ENCODE results near the gene MRPS9.
A peak's percentile ranks its signal among the peaks of the same experiment; 100 is the strongest.

MRPS9 gene

DNA sequence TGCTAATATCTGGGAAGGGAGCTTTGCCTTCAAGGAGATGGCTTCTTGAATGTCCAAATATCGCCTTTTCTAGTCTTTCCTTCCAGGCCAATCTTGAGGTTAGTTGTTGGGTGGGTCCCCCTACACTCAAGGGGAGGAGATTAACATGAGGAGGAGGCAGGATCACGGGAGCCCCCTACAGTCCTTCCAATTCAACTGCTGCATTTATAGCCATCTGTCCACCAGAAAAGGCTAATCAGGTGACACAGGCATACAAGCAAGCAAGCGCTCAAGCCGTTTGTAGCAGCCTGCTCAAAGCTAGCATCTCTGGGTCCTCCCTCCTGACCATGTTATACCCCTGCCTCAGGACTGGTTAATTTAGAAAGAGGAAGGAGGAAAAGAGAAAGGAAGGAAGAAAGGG lies 87.6 kb downstream of the MRPS9 start:
- no peak for DNase-seq (ENCODE audit: low spot score)

- DNase-seq (ENCODE audit: low spot score) = no peak
Measured at GRCh38 chr2:105125920-105126319, 88.1 kb downstream of the MRPS9 start.

GRCh38 chr2:105126336-105126735 lies 88.5 kb downstream of the MRPS9 start:
- no peak for DNase-seq (ENCODE audit: low spot score)

DNA sequence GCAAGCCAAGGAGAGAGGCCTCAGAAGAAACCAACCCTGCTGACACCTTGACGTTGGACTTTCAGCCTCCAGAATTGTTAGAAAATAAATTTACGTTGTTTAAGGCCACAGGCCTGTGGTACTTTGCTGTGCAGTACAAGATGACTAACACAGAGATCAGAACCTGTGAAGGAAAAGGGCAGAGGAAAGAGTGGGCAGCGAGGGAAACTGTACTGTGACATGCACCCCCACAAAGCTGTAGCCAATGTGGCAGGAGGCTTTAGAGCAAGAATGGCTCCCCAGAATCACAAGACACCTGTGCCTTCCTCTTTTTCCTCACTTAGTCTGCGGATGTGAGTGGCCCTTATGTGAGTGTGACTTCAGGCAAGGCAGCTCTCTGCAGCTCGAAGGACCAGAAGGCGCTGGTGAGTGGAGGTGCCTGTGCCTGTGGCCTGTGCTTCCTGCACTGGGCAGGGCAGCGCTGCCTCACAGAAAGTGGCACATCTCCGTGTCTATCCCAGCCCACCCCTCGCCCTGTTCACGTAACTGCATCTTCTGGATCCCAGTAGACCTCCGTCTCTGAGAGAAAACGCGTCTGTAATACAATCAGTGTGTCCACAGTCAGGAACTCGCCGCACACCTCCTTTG lies 89.5 kb downstream of the MRPS9 start:
- no peak for DNase-seq (ENCODE audit: low spot score)

DNA sequence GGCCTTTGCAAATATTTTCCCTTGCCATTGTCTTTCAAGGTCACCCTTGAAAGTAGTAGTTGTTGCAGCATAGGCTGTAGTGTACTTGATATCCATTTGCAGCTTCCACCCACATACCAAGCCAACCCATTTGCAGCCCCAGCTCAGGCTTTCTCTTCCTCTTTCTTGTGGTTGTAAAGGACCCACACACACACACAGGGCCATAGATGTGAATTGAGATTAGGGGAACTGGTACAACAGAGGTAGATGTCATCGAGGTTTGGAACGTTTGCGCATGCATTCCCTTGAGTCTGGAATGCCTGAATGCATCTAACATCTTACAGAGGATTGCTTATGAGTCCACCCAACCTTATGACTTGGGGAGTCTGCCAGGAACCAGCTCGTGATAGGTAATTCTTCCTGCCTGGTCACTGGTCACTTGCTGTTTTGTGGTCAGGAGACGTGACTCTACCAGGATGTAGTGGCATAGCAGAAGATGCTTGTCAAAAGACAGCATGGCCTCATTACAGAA lies 91.9 kb downstream of the MRPS9 start:
- no peak for DNase-seq (ENCODE audit: low spot score)

- DNase-seq (ENCODE audit: low spot score) = no peak
Measured at GRCh38 chr2:105130546-105130945, 92.7 kb downstream of the MRPS9 start.

DNA sequence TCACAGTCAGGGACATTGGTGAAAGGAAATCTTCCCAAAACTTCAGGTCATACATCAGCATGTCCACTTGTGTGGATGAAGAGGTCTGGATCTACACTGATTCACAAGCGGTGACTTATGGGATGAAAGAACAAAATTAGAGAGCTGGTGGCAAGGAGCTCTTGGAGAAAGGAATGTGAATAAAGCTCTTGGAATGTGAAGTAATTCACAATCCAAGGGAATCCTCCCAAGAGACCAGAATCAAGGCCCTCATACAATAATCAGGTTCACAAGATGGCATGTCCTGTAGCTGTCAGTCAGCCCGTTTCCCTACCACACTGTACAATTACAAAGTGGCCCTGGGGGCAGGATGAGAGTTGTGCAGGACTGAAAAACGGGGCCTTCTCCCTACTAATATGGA lies 96.2 kb downstream of the MRPS9 start:
- no peak for DNase-seq (ENCODE audit: low spot score)

- DNase-seq (ENCODE audit: low spot score) = no peak
Measured at GRCh38 chr2:105135436-105135835, 97.6 kb downstream of the MRPS9 start.

- no peak for DNase-seq (ENCODE audit: low spot score)
Measured at GRCh38 chr2:105136394-105136793, 98.5 kb downstream of the MRPS9 start.

DNA sequence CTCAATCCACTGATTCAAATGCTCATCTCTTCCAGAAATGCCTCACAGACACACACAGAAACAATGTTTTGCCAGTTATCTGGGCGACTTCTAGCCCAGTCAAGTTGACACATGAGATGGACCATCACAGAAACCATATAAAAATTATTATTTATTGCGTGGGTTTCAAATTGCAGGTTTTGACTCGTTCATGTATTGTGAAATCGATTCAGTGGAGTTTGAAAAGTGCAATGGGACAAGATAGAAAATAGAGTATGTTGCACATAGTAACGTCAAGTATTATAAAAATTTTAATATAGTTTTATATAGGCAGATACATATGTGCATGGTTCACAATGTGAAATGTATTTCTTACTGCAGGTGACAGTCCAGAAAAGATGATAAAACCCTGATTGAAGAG lies 100.8 kb downstream of the MRPS9 start:
- DNase-seq (ENCODE audit: low spot score) = no peak

GRCh38 chr2:105139556-105140239 lies 101.8 kb downstream of the MRPS9 start:
- no peak for DNase-seq (ENCODE audit: low spot score)

DNA sequence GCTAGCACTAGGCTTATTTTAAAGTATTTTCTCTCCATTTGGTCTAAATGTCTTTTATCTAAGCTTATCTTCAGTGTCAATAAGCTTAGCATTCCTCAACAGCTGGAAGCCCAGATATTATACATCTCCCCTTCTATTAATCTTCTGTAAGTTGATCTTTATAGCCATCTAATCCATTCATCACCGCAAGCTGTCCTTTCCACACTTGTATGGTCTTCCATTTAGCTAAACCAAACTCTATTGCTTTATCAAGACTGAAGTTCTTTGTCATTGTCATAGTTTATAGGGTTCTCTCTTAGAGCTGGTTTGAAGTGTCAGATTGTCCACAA lies 102.3 kb downstream of the MRPS9 start:
- DNase-seq (ENCODE audit: low spot score) = no peak

GRCh38 chr2:105141099-105141614 lies 103.3 kb downstream of the MRPS9 start:
- DNase-seq (ENCODE audit: low spot score) = no peak

GRCh38 chr2:105142239-105142638 lies 104.4 kb downstream of the MRPS9 start:
- no peak for DNase-seq (ENCODE audit: low spot score)

GRCh38 chr2:105143094-105143466 lies 105.2 kb downstream of the MRPS9 start:
- no peak for DNase-seq (ENCODE audit: low spot score)

DNA sequence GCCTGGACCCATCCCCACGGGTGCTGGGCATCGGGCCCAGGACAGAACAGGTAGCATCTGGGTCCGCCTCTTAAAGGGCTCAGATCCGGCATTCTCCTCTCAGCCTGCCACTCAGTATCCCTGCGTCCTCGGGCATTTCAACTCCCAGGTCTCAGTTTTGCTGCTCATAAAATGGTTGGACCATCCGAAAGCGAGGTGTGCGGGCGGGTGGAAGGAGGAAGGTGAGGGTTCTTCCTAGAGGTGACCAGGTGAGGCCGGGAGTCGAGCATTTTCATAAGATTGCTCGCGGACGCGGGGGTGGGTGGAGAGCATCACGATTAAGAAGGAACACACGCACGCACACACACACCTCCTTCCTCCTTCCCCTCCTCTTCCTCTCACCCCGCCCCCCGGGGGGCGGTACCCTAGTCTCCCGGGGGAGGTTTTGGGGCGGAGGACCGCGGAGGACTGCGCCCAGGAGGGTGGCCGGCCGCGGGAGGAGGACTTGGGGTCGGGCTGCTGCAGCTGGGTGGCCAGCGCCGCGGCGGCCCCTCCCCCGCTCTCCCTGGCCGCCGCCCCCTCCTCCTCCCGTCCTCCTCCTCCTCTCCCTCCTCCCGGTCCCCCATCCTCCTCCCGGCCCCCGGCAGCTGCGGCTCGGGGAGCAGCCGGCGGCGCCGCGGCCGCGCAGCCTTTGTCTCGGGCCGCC lies 105.7 kb downstream of the MRPS9 start:
- peak; percentile 52 for DNase-seq (ENCODE audit: low spot score)

GRCh38 chr2:105144152-105144940 lies 106.5 kb downstream of the MRPS9 start:
- no peak for DNase-seq (ENCODE audit: low spot score)

DNA sequence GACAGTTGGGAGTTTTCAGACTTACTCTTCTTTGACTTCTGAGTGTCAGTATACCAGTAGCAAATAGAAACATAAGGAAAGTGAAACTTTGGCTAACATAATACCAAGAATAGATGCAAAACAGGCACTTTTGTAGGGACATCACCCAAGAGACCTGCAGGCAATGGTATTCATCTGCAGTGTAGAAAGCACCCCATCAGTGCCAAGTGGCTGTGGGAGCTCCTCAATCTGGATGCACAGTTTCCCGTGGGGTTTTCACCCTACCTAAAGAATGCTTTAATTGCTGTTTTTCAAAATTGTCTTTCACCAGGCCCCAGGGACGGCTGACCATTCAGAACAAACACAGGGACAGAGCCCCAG lies 107.1 kb downstream of the MRPS9 start:
- no peak for DNase-seq (ENCODE audit: low spot score)

GRCh38 chr2:105149272-105149671 lies 111.4 kb downstream of the MRPS9 start:
- no peak for DNase-seq (ENCODE audit: low spot score)

Data from putamen (tissue), 1 donor.